Lower leg skin (tissue), 4 donors: ENCODE measurements around the gene CAB39L. TPM values are rescaled to one million over a fixed set of nuclear protein-coding genes. Genes with fewer than 3 reads are reported as not detected.
"Not testable (repeated sequence)": the region's sequence is repeated elsewhere in the genome, so short reads cannot be mapped to it uniquely, and the experiment has no call there.

Source experiments
- DNase-seq, 2 donors: peaks; one replicate each; pipeline ENCODE4 v3.0.0-alpha.2; 2019; ENCODE audit warnings: low spot score in 2 of 2
- H3K4me3 ChIP-seq: fragments of 200-600 bp; sonication (generic); 2 replicates; pipeline ENCODE4 v1.5.1; 2017; ENCODE audit warnings: mild to moderate bottlenecking, low read depth; ENCODE audit not compliant: poor library complexity, severe bottlenecking
- POLR2A ChIP-seq, 2 donors: fragments of 450-650 bp; IDR thresholded peaks; one replicate each; pipeline ENCODE4 v1.6.1; 2016 to 2017; ENCODE audit warnings: antibody characterized with exemption in 2 of 2, mild to moderate bottlenecking in 1 of 2, moderate library complexity in 1 of 2
- WGBS, 2 donors: methylation state at CpG; one replicate each; pipeline ENCODE4 v1.1.5; 2018; 5-methylcytosine and 5-hydroxymethylcytosine counted together
- intact Hi-C: fragments of 100-400 bp; cut with DNase I; formaldehyde crosslinking; loops from one replicate; pipeline ENCODE4 v1.15.0; 2023; ENCODE audit warnings: low total_unique reads
- total RNA-seq, 4 donors: library from RNA; depleted of rRNA; stranded (reverse); fragments of >200 nt; gene quantifications; one replicate each; pipeline ENCODE4 v1.1.0, GENCODE V29; 2016
- TF ChIP-seq, protein P1 (sequence below), 3 donors: fragments of 450-650 bp; IDR thresholded peaks; one replicate each; pipeline ENCODE4 v1.5.1; 2016; ENCODE audit warnings: antibody characterized with exemption in 3 of 3, mild to moderate bottlenecking in 3 of 3, moderate library complexity in 2 of 3

Gene CAB39L
- total RNA-seq, 4 donors from 2014 or later, result 14.9 to 31.1 (median 26.3) TPM

DNA sequence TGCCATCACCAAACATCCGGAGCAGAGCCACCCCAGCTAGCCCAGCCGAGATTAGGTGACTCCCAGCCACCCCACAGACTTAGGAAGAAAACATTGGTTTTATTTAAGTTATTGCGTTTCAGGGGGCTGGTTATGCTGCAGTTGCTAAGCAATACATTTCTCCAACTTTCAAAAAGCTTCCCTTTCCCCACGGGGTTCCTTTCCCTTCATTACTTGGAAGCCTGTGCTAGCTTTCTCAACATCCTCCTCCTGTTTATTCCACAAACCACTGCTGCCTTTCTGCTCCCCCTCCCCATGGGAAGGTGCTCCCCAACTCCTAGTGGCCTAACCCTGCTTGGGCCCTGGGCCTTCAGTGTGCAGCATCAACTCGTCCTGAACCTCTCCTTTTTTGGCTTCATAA, 143.6 kb downstream of the CAB39L start:
- DNase-seq, result no peak
- TF ChIP-seq, protein P1, sequence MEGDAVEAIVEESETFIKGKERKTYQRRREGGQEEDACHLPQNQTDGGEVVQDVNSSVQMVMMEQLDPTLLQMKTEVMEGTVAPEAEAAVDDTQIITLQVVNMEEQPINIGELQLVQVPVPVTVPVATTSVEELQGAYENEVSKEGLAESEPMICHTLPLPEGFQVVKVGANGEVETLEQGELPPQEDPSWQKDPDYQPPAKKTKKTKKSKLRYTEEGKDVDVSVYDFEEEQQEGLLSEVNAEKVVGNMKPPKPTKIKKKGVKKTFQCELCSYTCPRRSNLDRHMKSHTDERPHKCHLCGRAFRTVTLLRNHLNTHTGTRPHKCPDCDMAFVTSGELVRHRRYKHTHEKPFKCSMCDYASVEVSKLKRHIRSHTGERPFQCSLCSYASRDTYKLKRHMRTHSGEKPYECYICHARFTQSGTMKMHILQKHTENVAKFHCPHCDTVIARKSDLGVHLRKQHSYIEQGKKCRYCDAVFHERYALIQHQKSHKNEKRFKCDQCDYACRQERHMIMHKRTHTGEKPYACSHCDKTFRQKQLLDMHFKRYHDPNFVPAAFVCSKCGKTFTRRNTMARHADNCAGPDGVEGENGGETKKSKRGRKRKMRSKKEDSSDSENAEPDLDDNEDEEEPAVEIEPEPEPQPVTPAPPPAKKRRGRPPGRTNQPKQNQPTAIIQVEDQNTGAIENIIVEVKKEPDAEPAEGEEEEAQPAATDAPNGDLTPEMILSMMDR (IDR thresholded peaks at IDR 0.05), result no peak
- no peak for TF ChIP-seq POLR2A (IDR thresholded peaks at IDR 0.05)
- WGBS, 2 donors, result 58 to 64% methylated on average over 5 of the region's 5 CpGs
- no peak overlapping the region for H3K4me3 ChIP-seq
- intact Hi-C loops, result loop anchor here (10.0 kb wide), 1 partner anchor 305 kb away; no protein-coding TSS in a partner anchor

- TF ChIP-seq POLR2A (IDR thresholded peaks at IDR 0.05), result no peak
- TF ChIP-seq, protein P1 (IDR thresholded peaks at IDR 0.05), result no peak
- no peak overlapping the region for H3K4me3 ChIP-seq
- intact Hi-C loops, result no loop called here
- DNase-seq, result no peak
- 77 to 80% methylated on average over 7 of the region's 7 CpGs for WGBS, 2 donors
Observed at GRCh38 chr13:49298903-49299605, 144.8 kb downstream of the CAB39L start.

GRCh38 chr13:49298416-49298815, 145.4 kb downstream of the CAB39L start:
- no peak overlapping the region for H3K4me3 ChIP-seq
- TF ChIP-seq, protein P1 (IDR thresholded peaks at IDR 0.05), result no peak
- no peak for TF ChIP-seq POLR2A (IDR thresholded peaks at IDR 0.05)
- intact Hi-C loops, result no loop called here
- no peak for DNase-seq

- no peak for DNase-seq
- WGBS, 2 donors, result 86 to 89% methylated on average over 4 of the region's 4 CpGs
Observed at GRCh38 chr13:49297338-49297737, 146.5 kb downstream of the CAB39L start.

DNA sequence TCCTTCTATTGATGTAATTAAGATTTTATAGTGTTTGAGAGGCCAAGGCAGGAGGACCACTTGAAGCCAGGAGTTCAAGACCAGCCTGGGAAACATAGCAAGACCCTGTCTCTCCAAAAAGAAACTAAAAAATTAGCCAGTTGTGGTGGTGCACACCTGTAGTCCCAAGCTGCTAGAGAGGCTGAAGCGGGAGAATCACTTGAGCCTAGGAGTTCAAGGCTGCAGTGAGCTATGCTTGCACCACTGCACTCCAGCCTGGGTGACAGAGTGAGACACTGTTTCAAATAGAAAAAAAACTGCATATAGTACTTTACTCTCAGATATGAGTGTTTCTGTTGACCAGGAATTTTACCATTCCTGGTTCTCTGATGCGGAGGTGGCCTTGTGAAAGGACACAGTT, 147.2 kb downstream of the CAB39L start:
- 94 to 98% methylated on average over 2 of the region's 2 CpGs for WGBS, 2 donors
- no peak overlapping the region for H3K4me3 ChIP-seq
- intact Hi-C loops, result no loop called here
- no peak for DNase-seq
- no peak for TF ChIP-seq POLR2A (IDR thresholded peaks at IDR 0.05)
- TF ChIP-seq, protein P1 (IDR thresholded peaks at IDR 0.05), result no peak

More at GRCh38 chr13:49297338-49297737, 146.5 kb downstream of the CAB39L start:
- TF ChIP-seq, protein P1 (IDR thresholded peaks at IDR 0.05), result no peak
- TF ChIP-seq POLR2A (IDR thresholded peaks at IDR 0.05), result no peak
- intact Hi-C loops, result no loop called here
- no peak overlapping the region for H3K4me3 ChIP-seq

DNA sequence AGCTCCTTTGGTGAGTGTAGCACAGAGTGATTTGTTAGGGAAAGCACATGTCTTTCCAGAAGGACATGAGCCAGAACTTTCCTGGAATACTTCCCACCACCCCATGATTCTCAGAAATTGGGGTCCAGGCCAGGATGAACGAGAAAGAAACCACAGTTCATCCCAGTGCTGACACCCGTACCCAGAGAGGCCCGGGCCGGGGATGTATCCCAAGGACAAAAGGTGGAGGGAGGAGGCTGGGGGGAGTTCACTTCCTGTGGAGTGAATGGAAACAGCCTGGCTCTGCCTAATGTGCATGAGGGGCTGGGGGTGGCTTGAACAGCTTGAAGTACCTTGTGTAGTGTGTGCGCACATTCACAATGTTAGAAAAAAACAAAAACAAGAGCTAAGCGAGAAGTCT, 148.6 kb downstream of the CAB39L start:
- H3K4me3 ChIP-seq, result no peak overlapping the region
- intact Hi-C loops, result no loop called here
- TF ChIP-seq POLR2A (IDR thresholded peaks at IDR 0.05), result no peak
- TF ChIP-seq, protein P1 (IDR thresholded peaks at IDR 0.05), result no peak
- 58 to 68% methylated on average over 6 of the region's 6 CpGs for WGBS, 2 donors
- no peak for DNase-seq

DNA sequence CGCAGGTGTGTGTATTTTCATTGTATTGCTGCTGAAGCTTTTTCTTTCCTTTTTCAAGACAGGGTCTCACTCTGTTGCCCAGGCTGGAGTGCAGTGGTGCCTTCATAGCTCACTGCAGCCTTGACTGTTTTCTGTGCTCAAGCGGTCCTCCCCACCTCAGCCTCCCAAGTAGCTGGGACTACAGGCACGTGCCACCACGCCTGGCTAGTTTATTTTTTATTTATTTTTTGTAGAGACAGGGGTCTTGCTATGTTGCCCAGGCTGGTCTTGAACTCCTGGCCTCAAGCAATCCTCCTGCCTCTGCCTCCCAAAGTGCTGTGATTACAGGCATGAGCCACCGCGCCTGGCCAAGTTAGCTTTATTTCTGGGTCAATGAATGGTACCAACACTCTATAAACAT, 149.1 kb downstream of the CAB39L start:
- intact Hi-C loops, H3K4me3 ChIP-seq, DNase-seq: not testable (repeated sequence)
- WGBS, 2 donors, result 93 to 99% methylated on average over 6 of the region's 6 CpGs
